ENCODE results near the gene FLNB.

The FLNB gene

DNA sequence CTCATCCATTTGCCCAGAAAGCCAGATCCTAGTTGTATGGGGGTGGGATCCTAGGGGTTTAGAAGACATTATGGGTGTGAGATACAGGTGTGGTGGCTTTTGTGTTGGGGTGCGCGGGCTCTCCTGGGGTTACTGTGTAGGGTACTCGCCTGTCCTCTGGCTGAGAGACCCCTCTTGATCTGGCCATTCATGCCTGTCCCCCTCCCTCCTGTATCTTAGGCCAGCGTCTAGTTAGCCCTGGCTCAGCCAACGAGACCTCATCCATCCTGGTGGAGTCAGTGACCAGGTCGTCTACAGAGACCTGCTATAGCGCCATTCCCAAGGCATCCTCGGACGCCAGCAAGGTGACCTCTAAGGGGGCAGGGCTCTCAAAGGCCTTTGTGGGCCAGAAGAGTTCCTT is 161.1 kb downstream of the FLNB start:
- no peak for DNase-seq

DNA sequence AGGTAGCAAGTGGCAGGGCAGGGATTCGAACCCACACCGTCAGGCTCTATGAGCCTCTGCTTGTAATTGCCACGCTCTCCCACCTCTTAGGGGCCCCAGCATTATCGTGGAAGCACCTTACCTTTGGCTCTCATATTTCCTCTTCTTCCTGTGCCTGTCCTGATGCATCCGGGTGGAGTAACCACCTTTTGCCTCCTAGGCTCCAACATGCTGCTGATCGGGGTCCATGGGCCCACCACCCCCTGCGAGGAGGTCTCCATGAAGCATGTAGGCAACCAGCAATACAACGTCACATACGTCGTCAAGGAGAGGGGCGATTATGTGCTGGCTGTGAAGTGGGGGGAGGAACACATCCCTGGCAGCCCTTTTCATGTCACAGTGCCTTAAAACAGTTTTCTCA is 162.2 kb downstream of the FLNB start:
- DNase-seq: no peak

GRCh38 chr3:58171126-58171525 is 162.9 kb downstream of the FLNB start:
- no peak for DNase-seq

GRCh38 chr3:58173029-58173668 is 164.9 kb downstream of the FLNB start:
- no peak for DNase-seq

- DNase-seq: peak; percentile 37
These were observed 165.6 kb downstream of the FLNB start for GRCh38 chr3:58173669-58174398.

GRCh38 chr3:58175187-58175436 is 166.9 kb downstream of the FLNB start:
- DNase-seq: no peak

GRCh38 chr3:58175437-58176184 is 167.4 kb downstream of the FLNB start:
- no peak for DNase-seq

DNA sequence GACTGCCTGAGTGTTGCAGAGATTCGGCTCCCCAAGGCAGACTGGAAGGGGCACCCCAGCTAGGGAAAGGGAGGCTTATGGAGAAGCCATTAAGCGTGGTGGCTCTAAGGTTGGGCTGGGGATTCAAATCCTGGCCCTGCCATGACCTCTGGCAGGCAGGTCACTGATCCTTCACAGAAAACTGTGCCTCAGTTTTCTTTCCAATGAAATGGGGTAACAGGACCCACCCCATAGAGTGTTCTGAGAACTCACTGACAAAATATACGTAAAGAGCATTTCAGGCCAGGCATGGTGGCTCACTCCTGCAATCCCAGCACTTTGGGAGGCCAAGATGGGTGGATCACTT is 167.9 kb downstream of the FLNB start:
- DNase-seq: no peak

DNA sequence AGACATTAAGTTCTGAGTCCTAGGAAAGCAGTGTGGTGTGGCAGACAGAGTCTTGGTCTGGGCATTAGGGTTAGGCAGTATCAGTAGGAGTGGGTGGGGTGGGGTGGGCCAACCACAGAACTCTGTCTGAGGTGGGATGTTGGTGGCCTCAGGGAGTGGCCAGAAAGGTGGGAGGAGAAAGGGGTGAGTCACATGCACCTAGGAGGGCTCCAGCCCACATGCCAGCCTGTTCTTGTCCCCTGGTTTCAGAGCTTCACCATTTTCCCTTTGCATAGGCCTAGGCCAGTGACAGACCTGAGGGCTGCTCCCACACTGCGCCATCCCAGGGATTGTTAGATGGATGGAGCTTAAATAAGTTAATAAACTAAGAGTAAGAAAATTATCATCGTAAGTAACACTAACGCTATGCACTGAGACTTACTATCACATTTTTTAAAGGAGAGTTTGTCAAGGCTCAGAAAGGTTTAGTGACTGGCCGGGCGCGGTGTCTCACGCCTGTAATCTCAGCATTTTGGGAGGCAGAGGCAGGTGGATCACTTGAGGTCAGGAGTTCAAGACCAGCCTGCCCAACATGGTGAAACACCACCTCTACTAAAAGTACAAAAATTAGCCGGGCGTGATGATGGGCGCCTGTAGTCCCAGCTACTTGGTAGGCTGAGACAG is 168.7 kb downstream of the FLNB start:
- no peak for DNase-seq

GRCh38 chr3:58177747-58178527 is 169.7 kb downstream of the FLNB start:
- peak; percentile 88 for DNase-seq

GRCh38 chr3:58178528-58179234 is 170.5 kb downstream of the FLNB start:
- no peak for DNase-seq

DNA sequence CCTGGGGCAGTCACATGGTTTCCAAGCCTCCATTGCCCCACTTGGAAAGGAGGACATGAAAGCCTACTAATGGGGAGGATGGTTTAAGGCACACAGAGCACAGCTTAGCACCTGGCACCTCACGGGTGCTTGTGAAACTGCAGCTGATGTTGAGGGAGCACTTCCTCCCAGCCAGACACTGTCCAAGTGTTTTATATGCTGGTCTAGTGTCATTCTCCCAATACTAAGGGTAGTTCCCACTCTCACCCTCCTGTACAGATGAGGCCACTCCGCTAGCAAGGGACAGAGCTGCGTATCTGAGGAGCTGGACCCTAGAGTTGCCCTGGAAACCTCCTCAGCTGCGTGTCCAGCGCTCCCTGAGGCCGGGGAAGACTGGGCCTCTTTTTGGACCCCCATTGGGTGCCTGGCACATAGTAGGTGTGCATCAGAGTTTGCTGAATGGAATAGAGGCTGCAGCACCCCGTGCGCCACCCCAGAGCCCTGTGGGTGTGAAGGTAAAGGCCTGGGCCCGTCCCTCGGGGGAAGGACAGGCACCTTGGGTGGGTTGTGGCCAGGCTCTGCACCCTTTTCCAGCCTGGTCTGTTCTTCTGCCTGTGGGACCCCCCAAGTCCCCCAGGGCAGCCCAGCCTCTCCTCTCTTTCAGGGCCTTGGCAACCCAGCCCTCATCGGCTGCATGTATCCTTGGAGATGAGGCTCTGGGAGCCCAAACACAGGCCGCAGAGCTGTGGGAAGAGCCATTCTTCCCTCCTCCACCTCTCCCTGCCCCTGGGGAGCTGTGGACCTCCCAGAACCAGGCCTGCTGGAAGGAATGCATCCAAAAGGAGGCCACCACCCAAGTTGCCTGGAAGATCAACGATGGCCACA is 171.2 kb downstream of the FLNB start:
- DNase-seq: no peak

DNA sequence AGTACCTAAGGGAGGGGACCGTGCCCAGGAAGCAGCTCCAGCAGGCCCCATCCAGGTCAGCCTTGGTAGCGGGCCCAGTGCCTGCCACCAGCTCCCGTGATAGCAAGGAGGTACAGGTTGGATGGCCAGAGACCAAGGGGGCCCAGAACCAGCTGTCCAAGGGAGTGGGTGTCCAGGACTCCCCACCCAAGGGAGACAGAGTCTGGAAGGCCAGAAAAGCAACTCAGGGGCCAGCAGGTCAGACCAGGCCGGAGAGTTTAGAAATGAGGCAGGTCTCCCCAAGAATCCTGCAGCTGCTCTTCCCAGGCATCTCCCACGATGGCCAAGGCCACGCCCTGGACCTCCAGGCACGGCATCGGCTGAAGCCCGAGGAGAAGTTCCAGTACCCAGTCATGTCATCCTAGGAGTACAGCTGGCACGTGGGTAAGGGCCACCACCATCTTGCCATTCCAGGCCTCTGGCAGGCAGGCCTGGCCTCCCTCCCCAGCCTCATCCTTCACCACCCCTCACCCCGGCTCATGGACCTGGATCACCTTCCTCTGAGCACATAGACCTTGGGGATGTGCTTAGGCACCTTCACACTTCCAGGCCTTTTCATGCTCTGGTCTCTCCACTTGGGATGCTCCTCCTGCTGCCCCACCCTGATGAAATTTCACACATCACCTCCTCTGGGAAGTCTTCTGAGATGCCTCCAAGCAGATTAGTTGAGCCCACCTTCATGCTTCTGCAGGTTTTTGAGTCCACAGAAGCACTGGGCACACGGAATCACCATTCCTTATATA is 172.1 kb downstream of the FLNB start:
- no peak for DNase-seq

- DNase-seq: no peak
These were observed 172.8 kb downstream of the FLNB start for GRCh38 chr3:58180940-58181587.

DNA sequence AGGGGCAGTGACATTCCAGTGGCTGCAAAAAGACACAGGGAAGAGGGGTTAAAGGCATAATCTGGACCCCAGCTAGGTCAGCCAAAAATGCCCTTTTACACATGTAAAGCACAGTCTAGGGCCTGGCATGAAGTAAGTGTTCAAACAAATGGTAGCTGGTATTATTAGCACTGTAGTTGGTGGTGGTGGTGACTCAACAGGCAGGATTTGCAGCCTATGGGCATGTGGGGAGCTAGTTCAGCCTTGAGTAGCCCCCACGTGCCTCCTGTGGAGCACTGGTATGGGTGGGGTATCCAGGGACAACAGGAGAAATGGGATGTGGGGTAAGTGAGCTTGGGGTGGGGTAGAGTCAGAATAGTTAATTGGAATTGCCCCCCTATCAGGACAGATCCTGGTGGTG is 175.0 kb downstream of the FLNB start:
- DNase-seq: no peak

GRCh38 chr3:58183891-58184290 is 175.7 kb downstream of the FLNB start:
- DNase-seq: no peak

- DNase-seq: no peak
These were observed 176.2 kb downstream of the FLNB start for GRCh38 chr3:58184309-58184981.

DNA sequence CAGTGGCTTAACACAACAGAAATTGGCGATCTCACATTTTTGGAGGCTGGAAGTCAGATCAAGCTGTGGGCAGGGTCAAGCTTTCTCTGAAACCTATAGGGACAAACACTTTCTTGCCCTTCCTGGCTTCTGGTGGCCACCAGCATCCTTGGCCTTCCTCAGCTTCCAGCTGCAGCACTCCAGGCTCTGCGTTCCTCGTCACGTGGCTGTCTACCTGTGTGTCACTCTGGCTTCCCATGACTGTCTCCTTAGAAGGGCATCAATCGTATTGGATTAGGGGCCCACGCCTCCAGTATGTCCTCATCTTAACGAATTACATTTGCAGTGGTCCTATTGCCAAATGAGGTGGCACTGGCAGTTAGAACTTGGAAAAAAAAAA is 176.7 kb downstream of the FLNB start:
- DNase-seq: no peak

GRCh38 chr3:58188173-58188564 is 179.9 kb downstream of the FLNB start:
- no peak for DNase-seq

Data from stimulated activated CD4-positive, alpha-beta T cell treated with anti-CD3 and anti-CD28 coated beads, Interleukin-1b, Interleukin-23, amount 100 ng/mL, for 48 hours (primary cell).